Vagina (tissue), 2 donors: ENCODE results near the gene IQGAP1. TPM values are rescaled to one million over a fixed set of nuclear protein-coding genes. Genes with fewer than 3 reads are reported as not detected.

ENCODE experiments used
- DNase-seq, 2 donors: peaks; one replicate each; pipeline ENCODE4 v3.0.0-alpha.2; 2017; ENCODE audit errors: extremely low spot score in 2 of 2
- H3K27ac ChIP-seq: fragments of 200-600 bp; sonication (generic); one replicate; pipeline ENCODE4 v1.5.1; 2019
- H3K27me3 ChIP-seq: fragments of 200-600 bp; sonication (generic); one replicate; pipeline ENCODE4 v1.5.1; 2019
- H3K36me3 ChIP-seq, 2 donors: fragments of 200-600 bp; sonication (generic); one replicate each; pipeline ENCODE4 v1.5.1; 2017 to 2019
- H3K4me1 ChIP-seq: fragments of 200-600 bp; sonication (generic); one replicate; pipeline ENCODE4 v1.5.1; 2019
- H3K4me3 ChIP-seq, 2 donors: fragments of 200-600 bp; sonication (generic); 1 replicate in 1 of 2; 2 replicates in 1 of 2; pipeline ENCODE4 v1.5.1; 2016 to 2019
- H3K9me3 ChIP-seq: fragments of 200-600 bp; sonication (generic); one replicate; pipeline ENCODE4 v1.5.1; 2019
- CTCF ChIP-seq, 3 experiments: fragments of 450-650 bp in 2 of 3; fragments of 200-600 bp in 1 of 3; sonication (generic) in 1 of 3; IDR thresholded peaks; one replicate each; pipeline ENCODE4 v1.5.1; 2017 to 2019; ENCODE audit warnings: antibody characterized with exemption in 3 of 3, mild to moderate bottlenecking in 2 of 3, moderate library complexity in 2 of 3
- POLR2A ChIP-seq, 2 donors: fragments of 450-650 bp; IDR thresholded peaks; one replicate each; pipeline ENCODE4 v1.6.1; 2017; ENCODE audit warnings: antibody characterized with exemption in 2 of 2, mild to moderate bottlenecking in 2 of 2, moderate library complexity in 2 of 2
- POLR2AphosphoS5 ChIP-seq, 2 donors: sonication (generic); formaldehyde crosslinking; IDR thresholded peaks; one replicate each; pipeline ENCODE4 v1.9.0; 2017; ENCODE audit warnings: antibody characterized with exemption in 2 of 2, mild to moderate bottlenecking in 2 of 2, low read depth in 1 of 2; ENCODE audit not compliant: insufficient read depth in 1 of 2
- intact Hi-C: fragments of 100-400 bp; cut with DNase I; formaldehyde crosslinking; loops from one replicate; pipeline ENCODE4 v1.15.1; 2023
- total RNA-seq: library from RNA; depleted of rRNA; stranded (reverse); fragments of >200 nt; gene quantifications from one replicate; pipeline ENCODE4 v1.2.3, GENCODE V29; 2016

Gene IQGAP1
- total RNA-seq, 1 donor from 2014 or later, result 261 TPM

DNA sequence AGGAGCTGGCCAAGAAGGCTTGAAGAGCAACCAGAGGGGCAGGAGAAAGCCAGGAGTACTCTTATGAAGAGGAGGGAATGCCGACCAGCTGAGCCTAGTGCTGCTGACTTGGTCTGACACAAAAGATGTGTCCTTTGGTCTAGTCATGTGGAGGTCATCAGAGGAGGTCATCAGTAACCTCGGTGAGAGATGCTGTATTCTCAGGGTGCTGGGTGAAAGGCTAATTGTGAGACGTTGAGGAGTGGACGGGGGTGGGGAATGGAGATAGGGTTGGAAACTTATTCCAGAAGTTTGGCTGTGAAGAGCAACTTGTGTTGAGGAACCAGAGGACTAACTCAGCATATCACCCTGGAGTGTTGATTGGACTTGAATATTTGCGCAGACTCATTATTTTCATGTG is 147.2 kb downstream of the IQGAP1 start:
- Histone ChIP-seq H3K9me3 (no peaks in the 10 kb centered on the region), H3K4me3 (no peak overlapping the region), H3K27ac (no peak overlapping the region), H3K36me3 (no peaks in the 10 kb centered on the region), H3K27me3 (no peaks in the 10 kb centered on the region), H3K4me1 (peaks cover 66% of the 10 kb centered on the region)
- intact Hi-C loops, result loop anchor here (10.0 kb wide), 1 partner anchor 70 kb away; no protein-coding TSS in a partner anchor
- TF ChIP-seq POLR2AphosphoS5 (IDR thresholded peaks at IDR 0.05; ENCODE audit: insufficient read depth in 1 of 2, low read depth in 1 of 2), result no peak
- TF ChIP-seq POLR2A (IDR thresholded peaks at IDR 0.05), result no peak
- TF ChIP-seq CTCF (IDR thresholded peaks at IDR 0.05), result no peak
- no peak for DNase-seq

- Histone ChIP-seq H3K4me1 (peaks cover 38% of the 10 kb centered on the region), H3K9me3 (no peaks in the 10 kb centered on the region), H3K36me3 (no peaks in the 10 kb centered on the region), H3K27me3 (no peaks in the 10 kb centered on the region), H3K27ac (no peak overlapping the region), H3K4me3 (no peak overlapping the region)
- DNase-seq, result no peak
- no peak for TF ChIP-seq POLR2A (IDR thresholded peaks at IDR 0.05)
- no peak for TF ChIP-seq POLR2AphosphoS5 (IDR thresholded peaks at IDR 0.05; ENCODE audit: insufficient read depth in 1 of 2, low read depth in 1 of 2)
- intact Hi-C loops, result loop anchor here (10.0 kb wide), 1 partner anchor 65 kb away; no protein-coding TSS in a partner anchor
Measured at GRCh38 chr15:90539789-90540188, 151.7 kb downstream of the IQGAP1 start.

- intact Hi-C loops, result no loop called here
- Histone ChIP-seq H3K9me3 (no peaks in the 10 kb centered on the region), H3K4me1 (peaks cover 30% of the 10 kb centered on the region), H3K36me3 (no peaks in the 10 kb centered on the region), H3K27ac (no peak overlapping the region), H3K27me3 (no peaks in the 10 kb centered on the region), H3K4me3 (no peak overlapping the region)
- TF ChIP-seq POLR2A (IDR thresholded peaks at IDR 0.05), result no peak
- TF ChIP-seq CTCF (IDR thresholded peaks at IDR 0.05), result no peak
- TF ChIP-seq POLR2AphosphoS5 (IDR thresholded peaks at IDR 0.05; ENCODE audit: insufficient read depth in 1 of 2, low read depth in 1 of 2), result no peak
- no peak for DNase-seq
Measured at GRCh38 chr15:90540768-90541167, 152.7 kb downstream of the IQGAP1 start.

GRCh38 chr15:90545095-90545494 is 157.1 kb downstream of the IQGAP1 start:
- H3K4me3 ChIP-seq, result no peak overlapping the region
- H3K27ac ChIP-seq, result no peak overlapping the region
- H3K27me3 ChIP-seq, result no peaks in the 10 kb centered on the region
- H3K9me3 ChIP-seq, result no peaks in the 10 kb centered on the region
- no peak for TF ChIP-seq POLR2AphosphoS5 (IDR thresholded peaks at IDR 0.05; ENCODE audit: insufficient read depth in 1 of 2, low read depth in 1 of 2)
- no peak for TF ChIP-seq POLR2A (IDR thresholded peaks at IDR 0.05)
- TF ChIP-seq CTCF (IDR thresholded peaks at IDR 0.05), result no peak
- DNase-seq, result no peak
- no peaks in the 10 kb centered on the region for H3K36me3 ChIP-seq
- peaks cover 4% of the 10 kb centered on the region for H3K4me1 ChIP-seq
- intact Hi-C loops, result no loop called here

GRCh38 chr15:90547540-90547939 is 159.5 kb downstream of the IQGAP1 start:
- intact Hi-C loops, result no loop called here
- DNase-seq, result no peak
- TF ChIP-seq POLR2AphosphoS5 (IDR thresholded peaks at IDR 0.05; ENCODE audit: insufficient read depth in 1 of 2, low read depth in 1 of 2) (no peak), POLR2A (IDR thresholded peaks at IDR 0.05) (no peak), CTCF (IDR thresholded peaks at IDR 0.05) (no peak)
- Histone ChIP-seq H3K27me3 (no peaks in the 10 kb centered on the region), H3K36me3 (no peaks in the 10 kb centered on the region), H3K4me1 (peaks cover 19% of the 10 kb centered on the region), H3K4me3 (no peak overlapping the region), H3K27ac (no peak overlapping the region), H3K9me3 (no peaks in the 10 kb centered on the region)
